Transverse colon (tissue), 4 donors: ENCODE data around the gene YWHAQ. TPM values are rescaled to one million over a fixed set of nuclear protein-coding genes. Genes with fewer than 3 reads are reported as not detected.

Experiments
- DNase-seq: peaks from one replicate; pipeline ENCODE4 v3.0.0-alpha.2; 2019
- H3K27ac ChIP-seq, 4 donors: fragments of 200-600 bp; sonication (generic); 2 replicates each; pipeline ENCODE4 v1.5.1; 2016 to 2018; ENCODE audit warnings: inconsistent platforms in 4 of 4
- H3K27me3 ChIP-seq: fragments of 200-600 bp; sonication (generic); 2 replicates; pipeline ENCODE4 v1.5.1; 2017; ENCODE audit warnings: inconsistent platforms
- H3K36me3 ChIP-seq, 4 donors: fragments of 200-600 bp; sonication (generic); 2 replicates each; pipeline ENCODE4 v1.5.1; 2017 to 2019; ENCODE audit warnings: inconsistent platforms in 4 of 4
- H3K4me1 ChIP-seq, 4 donors: fragments of 200-600 bp; sonication (generic); 2 replicates each; pipeline ENCODE4 v1.5.1; 2017 to 2020; ENCODE audit warnings: inconsistent platforms in 4 of 4
- H3K4me3 ChIP-seq, 4 donors: fragments of 200-600 bp; sonication (generic); 1 replicate in 1 of 4; 2 replicates in 3 of 4; pipeline versions ENCODE4 v1.5.1 to v1.6.1; 2017 to 2019; ENCODE audit warnings: inconsistent platforms in 4 of 4
- H3K9me3 ChIP-seq, 2 donors: fragments of 200-600 bp; sonication (generic); 2 replicates each; pipeline ENCODE4 v1.5.1; 2017 to 2019; ENCODE audit warnings: inconsistent platforms in 2 of 2
- CTCF ChIP-seq, 5 experiments: fragments of 200-600 bp in 3 of 5; fragments of 450-650 bp in 2 of 5; sonication (generic) in 3 of 5; IDR thresholded peaks; 1 replicate in 2 of 5; 2 replicates in 3 of 5; pipeline ENCODE4 v1.5.1; 2016 to 2017; ENCODE audit warnings: antibody characterized with exemption in 5 of 5, inconsistent platforms in 3 of 5, mild to moderate bottlenecking in 2 of 5, moderate library complexity in 1 of 5
- EP300 ChIP-seq: sonication (generic); formaldehyde crosslinking; IDR thresholded peaks from one replicate; pipeline ENCODE4 v1.6.1; 2017; ENCODE audit warnings: antibody characterized with exemption, low read depth
- POLR2A ChIP-seq: fragments of 450-650 bp; IDR thresholded peaks from one replicate; pipeline ENCODE4 v1.6.1; 2016; ENCODE audit warnings: antibody characterized with exemption, mild to moderate bottlenecking, moderate library complexity
- POLR2AphosphoS5 ChIP-seq, 3 donors: sonication (generic); formaldehyde crosslinking; IDR thresholded peaks; one replicate each; pipeline ENCODE4 v1.6.1; 2016; ENCODE audit warnings: antibody characterized with exemption in 3 of 3
- WGBS, 2 donors: methylation state at CpG; one replicate each; pipeline ENCODE4 v1.1.5; 2018; ENCODE audit warnings: low coverage in 1 of 2; 5-methylcytosine and 5-hydroxymethylcytosine counted together
- in situ Hi-C, 4 donors: fragments of 200-750 bp; cut with MboI; loops; one replicate each; pipeline versions ENCODE4 v1.15.0 to v1.15.1; 2017; ENCODE audit warnings: low sequenced_read_pairs in 3 of 4, low pct_ligation_motif_present in 1 of 4, low pct_unique_long_range_greater_than_20kb in 1 of 4
- intact Hi-C: fragments of 100-400 bp; cut with DNase I; formaldehyde crosslinking; loops from one replicate; pipeline ENCODE4 v1.15.1; 2023; ENCODE audit warnings: low total_unique reads
- total RNA-seq, 4 donors: library from RNA; depleted of rRNA; stranded (reverse); fragments of >200 nt; gene quantifications; one replicate each; pipeline ENCODE4 v1.1.0, GENCODE V29; 2016

The YWHAQ gene
- total RNA-seq, 4 donors from 2014 or later: 84.0 to 189 (median 145) TPM

DNA sequence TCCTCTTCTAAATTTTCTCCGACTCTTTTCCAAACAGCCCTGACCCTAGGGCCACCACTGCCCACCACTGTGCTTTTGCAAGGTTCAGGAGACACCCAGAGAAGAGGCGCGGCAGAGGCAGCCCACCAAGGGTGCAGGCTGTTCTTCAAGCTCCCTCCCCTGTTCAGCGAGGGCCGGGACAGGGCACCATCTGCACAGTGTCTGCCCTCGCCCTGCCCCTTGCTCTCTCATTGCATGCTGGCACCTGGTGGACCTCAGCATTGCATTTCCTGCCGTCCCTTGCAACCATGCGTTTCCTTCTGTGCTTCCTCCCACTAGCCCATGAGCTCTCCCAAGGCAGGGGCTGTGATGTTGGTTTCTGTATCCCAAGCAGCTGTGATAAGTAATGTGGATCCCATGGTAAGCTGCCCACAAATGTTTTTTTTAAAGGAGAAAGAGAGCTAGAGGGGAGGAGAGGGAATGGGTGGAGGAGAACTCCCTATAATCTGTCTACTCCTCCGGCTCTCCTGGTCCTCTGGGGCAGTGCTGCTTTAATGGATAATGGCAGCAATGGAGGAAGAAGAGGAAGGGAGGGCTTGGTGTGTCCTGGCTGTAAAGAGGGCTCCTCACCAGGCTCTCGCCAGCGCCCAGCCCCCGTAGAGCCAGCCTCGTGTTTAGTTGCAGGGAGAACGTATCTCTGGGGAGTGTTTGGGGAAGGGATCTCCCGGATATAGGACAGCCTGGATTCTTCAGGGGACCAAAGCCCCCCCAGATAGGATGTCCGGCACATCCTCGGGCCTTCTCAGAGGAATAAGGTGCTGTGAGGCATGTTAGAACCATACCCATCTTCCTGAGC lies 15.6 kb upstream of the YWHAQ start:
- WGBS, 2 donors: 78% methylated on average over 17 of the region's 17 CpGs; no CpG with 5 or more reads in 1 of the 2 donors

DNA sequence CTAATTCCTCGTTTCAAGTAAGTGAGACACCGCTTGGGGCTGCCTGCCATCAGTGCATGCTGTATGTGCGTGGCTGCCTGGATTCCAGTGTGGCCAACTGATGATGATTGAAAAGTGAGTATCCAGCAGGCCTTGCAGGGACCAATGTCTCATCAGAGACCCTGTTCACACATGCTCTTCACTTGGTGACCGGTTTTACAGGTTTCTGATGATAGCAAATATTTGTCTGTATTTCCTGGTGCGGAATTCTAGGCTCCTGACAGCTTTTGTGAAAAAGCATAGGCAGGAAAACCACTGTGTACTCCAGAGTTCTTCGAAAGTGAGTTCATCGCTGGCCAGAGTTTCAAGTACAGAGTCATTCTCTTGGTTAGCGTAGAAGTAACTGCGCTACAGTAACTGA lies 13.8 kb upstream of the YWHAQ start:
- H3K4me1 ChIP-seq: peaks cover 0 to under 1% (median 0%) of the 10 kb centered on the region in 4 donors
- H3K27me3 ChIP-seq: no peaks in the 10 kb centered on the region
- in situ Hi-C loops (no loop called here), intact Hi-C loops (no loop called here)
- no peaks in the 10 kb centered on the region for H3K36me3 ChIP-seq
- no peak for DNase-seq
- no peak overlapping the region for H3K27ac ChIP-seq
- WGBS, 2 donors: 73 to 92% methylated on average over 2 to 9 of the region's 9 CpGs
- H3K9me3 ChIP-seq: no peaks in the 10 kb centered on the region
- TF ChIP-seq POLR2AphosphoS5 (IDR thresholded peaks at IDR 0.05): no peak
- TF ChIP-seq EP300: no peak
- no peak for TF ChIP-seq POLR2A
- TF ChIP-seq CTCF (IDR thresholded peaks at IDR 0.05): no peak
- H3K4me3 ChIP-seq: no peak overlapping the region

More for the DNA sequence above, 15.6 kb upstream of the YWHAQ start:
- no peaks in the 10 kb centered on the region for H3K27me3 ChIP-seq
- no peak for DNase-seq
- H3K27ac ChIP-seq: no peak overlapping the region
- no peaks in the 10 kb centered on the region for H3K36me3 ChIP-seq
- intact Hi-C loops: no loop called here
- TF ChIP-seq CTCF (IDR thresholded peaks at IDR 0.05): no peak
- no peak for TF ChIP-seq POLR2A
- no peak for TF ChIP-seq POLR2AphosphoS5 (IDR thresholded peaks at IDR 0.05)
- in situ Hi-C loops: no loop called here
- no peaks in the 10 kb centered on the region for H3K4me1 ChIP-seq
- H3K4me3 ChIP-seq: no peak overlapping the region
- H3K9me3 ChIP-seq: no peaks in the 10 kb centered on the region

GRCh38 chr2:9644021-9644420 lies 13.2 kb upstream of the YWHAQ start:
- intact Hi-C loops (no loop called here), in situ Hi-C loops (no loop called here)
- no peak overlapping the region for H3K27ac ChIP-seq

GRCh38 chr2:9641641-9642040 lies 10.8 kb upstream of the YWHAQ start:
- Histone ChIP-seq H3K4me3 (no peak overlapping the region), H3K27ac (no peak overlapping the region), H3K4me1 (peaks cover 0 to 17% (median 3%) of the 10 kb centered on the region in 4 donors), H3K36me3 (no peaks in the 10 kb centered on the region), H3K27me3 (no peaks in the 10 kb centered on the region), H3K9me3 (no peaks in the 10 kb centered on the region)
- TF ChIP-seq CTCF (IDR thresholded peaks at IDR 0.05) (no peak), POLR2AphosphoS5 (IDR thresholded peaks at IDR 0.05) (no peak), POLR2A (no peak), EP300 (no peak)
- 38 to 59% methylated on average over 4 of the region's 4 CpGs for WGBS, 2 donors
- in situ Hi-C loops (no loop called here), intact Hi-C loops (no loop called here)
- DNase-seq: no peak

More at GRCh38 chr2:9644021-9644420, 13.2 kb upstream of the YWHAQ start:
- Histone ChIP-seq H3K4me1 (peaks cover 0 to 6% (median 0%) of the 10 kb centered on the region in 4 donors), H3K9me3 (no peaks in the 10 kb centered on the region), H3K36me3 (no peaks in the 10 kb centered on the region), H3K27me3 (no peaks in the 10 kb centered on the region), H3K4me3 (no peak overlapping the region)
- WGBS, 2 donors: 87 to 90% methylated on average over 5 to 7 of the region's 7 CpGs
- TF ChIP-seq EP300 (no peak), CTCF (IDR thresholded peaks at IDR 0.05) (no peak), POLR2AphosphoS5 (IDR thresholded peaks at IDR 0.05) (no peak), POLR2A (no peak)
- DNase-seq: no peak
